GM18858 (cell line): ENCODE measurements around the gene HBG1.

Source experiments
- ATAC-seq: cut with Tn5 transposase; IDR thresholded peaks from one replicate; pipeline ENCODE4 v1.9.1; 2021; ENCODE audit not compliant: unreplicated experiment

Gene HBG1

DNA sequence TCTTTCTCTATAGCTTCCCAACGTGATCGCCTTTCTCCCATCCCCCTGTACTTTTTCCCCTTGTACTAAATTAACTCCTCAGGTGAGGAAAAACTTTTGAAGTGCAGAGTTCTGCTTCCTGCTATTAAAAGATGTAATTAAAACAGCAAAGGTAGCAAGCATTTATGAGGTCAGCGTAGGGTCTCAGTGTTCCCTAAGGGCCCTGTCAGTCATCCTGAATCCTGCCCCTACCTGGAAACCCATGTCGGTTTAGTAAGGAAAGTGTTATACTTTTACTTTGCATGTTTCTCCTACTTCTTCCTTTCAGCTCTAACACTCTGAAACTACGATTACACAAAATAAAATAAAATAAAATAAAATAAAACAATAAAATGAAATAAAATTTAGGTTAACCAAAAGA, 21.5 kb downstream of the HBG1 start:
- ATAC-seq: no peak

DNA sequence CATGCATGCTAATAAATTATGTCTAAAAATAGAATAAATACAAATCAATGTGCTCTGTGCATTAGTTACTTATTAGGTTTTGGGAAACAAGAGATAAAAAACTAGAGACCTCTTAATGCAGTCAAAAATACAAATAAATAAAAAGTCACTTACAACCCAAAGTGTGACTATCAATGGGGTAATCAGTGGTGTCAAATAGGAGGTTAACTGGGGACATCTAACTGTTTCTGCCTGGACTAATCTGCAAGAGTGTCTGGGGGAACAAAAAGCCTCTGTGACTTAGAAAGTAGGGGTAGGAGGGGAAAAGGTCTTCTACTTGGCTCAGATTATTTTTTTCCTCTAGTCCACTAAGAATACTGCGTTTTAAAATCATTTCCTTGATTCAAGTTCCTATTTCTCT, 22.0 kb downstream of the HBG1 start:
- no peak for ATAC-seq

DNA sequence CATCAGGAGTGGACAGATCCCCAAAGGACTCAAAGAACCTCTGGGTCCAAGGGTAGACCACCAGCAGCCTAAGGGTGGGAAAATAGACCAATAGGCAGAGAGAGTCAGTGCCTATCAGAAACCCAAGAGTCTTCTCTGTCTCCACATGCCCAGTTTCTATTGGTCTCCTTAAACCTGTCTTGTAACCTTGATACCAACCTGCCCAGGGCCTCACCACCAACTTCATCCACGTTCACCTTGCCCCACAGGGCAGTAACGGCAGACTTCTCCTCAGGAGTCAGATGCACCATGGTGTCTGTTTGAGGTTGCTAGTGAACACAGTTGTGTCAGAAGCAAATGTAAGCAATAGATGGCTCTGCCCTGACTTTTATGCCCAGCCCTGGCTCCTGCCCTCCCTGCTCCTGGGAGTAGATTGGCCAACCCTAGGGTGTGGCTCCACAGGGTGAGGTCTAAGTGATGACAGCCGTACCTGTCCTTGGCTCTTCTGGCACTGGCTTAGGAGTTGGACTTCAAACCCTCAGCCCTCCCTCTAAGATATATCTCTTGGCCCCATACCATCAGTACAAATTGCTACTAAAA, 22.8 kb downstream of the HBG1 start, which contains the start of gene HBB:
HBB (minus strand) TSS at position 340 of the 579 bp plus-strand sequence; CDS start at position 290, 50 bp downstream.
- no peak for ATAC-seq

DNA sequence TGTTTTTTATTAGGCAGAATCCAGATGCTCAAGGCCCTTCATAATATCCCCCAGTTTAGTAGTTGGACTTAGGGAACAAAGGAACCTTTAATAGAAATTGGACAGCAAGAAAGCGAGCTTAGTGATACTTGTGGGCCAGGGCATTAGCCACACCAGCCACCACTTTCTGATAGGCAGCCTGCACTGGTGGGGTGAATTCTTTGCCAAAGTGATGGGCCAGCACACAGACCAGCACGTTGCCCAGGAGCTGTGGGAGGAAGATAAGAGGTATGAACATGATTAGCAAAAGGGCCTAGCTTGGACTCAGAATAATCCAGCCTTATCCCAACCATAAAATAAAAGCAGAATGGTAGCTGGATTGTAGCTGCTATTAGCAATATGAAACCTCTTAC, 24.2 kb downstream of the HBG1 start:
- ATAC-seq: no peak

DNA sequence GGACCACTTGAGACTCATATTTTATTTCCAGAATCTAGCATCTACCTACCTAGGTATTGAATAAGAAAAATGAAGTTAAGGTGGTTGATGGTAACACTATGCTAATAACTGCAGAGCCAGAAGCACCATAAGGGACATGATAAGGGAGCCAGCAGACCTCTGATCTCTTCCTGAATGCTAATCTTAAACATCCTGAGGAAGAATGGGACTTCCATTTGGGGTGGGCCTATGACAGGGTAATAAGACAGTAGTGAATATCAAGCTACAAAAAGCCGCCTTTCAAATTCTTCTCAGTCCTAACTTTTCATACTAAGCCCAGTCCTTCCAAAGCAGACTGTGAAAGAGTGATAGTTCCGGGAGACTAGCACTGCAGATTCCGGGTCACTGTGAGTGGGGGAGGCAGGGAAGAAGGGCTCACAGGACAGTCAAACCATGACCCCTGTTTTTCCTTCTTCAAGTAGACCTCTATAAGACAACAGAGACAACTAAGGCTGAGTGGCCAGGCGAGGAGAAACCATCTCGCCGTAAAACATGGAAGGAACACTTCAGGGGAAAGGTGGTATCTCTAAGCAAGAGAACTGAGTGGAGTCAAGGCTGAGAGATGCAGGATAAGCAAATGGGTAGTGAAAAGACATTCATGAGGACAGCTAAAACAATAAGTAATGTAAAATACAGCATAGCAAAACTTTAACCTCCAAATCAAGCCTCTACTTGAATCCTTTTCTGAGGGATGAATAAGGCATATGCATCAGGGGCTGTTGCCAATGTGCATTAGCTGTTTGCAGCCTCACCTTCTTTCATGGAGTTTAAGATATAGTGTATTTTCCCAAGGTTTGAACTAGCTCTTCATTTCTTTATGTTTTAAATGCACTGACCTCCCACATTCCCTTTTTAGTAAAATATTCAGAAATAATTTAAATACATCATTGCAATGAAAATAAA, 24.8 kb downstream of the HBG1 start:
- no peak for ATAC-seq

- ATAC-seq: no peak
Observed at GRCh38 chr11:5223686-5224085, 26.0 kb downstream of the HBG1 start.

DNA sequence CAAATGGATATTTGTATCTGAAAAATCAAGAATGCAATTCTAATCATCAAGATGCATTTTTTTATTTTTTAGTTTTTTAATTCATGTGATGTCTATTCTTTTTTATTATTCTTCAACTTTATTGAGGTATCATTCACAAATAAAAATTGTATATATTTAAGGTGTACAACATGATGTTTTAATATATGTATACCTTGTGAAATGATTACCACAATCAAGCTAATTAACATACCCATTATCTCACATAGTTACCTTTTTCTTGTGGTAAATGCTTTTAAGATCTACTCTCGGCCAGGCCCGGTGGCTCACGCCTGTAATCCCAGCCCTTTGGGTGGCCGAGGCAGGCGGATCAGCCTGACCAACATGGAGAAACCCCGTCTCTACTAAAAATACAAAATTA, 26.5 kb downstream of the HBG1 start:
- ATAC-seq: no peak

DNA sequence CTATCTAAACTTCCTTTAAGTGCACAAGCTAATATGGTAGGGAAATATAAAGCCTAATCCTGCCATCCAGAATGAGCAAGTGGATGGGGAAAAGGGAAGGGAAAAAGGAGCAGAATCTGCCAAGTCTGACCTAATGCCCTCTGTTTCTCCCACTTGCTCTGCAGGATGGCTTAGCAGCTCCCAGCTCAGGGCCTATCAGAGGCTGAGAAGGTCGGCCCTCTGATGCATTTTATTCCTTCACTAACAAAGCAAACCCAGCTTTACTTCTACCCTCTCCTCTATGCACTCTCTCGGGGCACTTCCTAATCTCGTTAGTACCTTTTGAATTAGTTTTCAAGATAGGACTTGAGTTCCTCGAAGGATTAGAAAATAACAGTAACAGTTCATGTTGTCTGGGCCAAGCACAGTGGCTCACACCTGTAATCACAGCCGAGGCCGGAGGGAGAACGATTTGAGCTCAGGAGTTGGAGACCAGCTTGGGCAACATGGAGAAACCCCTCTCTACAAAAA, 39.2 kb downstream of the HBG1 start:
- no peak for ATAC-seq

GRCh38 chr11:5204787-5205186, 44.9 kb downstream of the HBG1 start:
- peak; percentile 49 for ATAC-seq

GRCh38 chr11:5203366-5203765, 46.3 kb downstream of the HBG1 start:
- ATAC-seq: no peak

DNA sequence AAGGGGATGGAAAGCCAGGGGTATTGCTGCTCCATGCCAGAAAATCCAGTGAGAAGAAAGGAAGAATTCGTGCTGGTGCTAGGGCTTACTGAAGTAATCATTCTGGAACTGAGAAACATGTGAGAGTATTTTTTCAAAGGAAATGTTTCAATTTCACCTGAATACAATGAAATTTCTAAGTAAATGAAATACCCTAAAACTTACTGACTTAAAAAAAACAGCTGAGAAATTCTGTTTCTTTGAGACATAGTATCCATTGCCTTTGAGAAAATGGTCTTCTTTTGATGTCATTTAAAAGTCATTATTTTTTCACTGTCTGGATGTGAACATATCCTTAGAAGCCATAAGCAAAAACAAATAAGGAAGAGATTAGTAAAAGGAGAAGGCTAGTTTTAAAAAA, 49.1 kb downstream of the HBG1 start, which contains the start of gene OR51V1:
OR51V1 (minus strand) TSS at position 101 of the 400 bp plus-strand sequence; CDS start at position 101, 0 bp downstream.
- ATAC-seq: no peak

DNA sequence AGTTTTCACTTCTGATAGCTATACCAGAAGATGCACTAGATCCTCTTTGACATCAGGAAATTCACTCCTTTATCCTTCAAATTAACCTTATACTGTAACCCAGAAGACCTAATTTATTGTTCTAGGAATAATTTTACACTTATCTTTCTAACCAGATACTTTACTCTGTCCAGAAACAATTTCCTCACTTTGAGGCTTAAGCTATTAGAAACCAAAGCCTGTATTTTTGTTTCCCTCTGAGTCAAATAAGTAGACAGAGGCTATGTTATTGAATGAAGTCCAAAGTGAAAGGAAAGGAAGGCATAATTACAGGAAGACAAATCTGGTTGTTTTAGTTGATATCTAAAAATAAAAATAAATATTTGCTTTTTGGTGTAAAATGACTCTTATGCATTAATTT, 51.4 kb downstream of the HBG1 start:
- ATAC-seq: no peak
